Ectodermal cell (in vitro differentiated cells): ENCODE measurements around the gene MYO7A.

Experiments
- H3K27ac ChIP-seq: 2 replicates; pipeline ENCODE4 v1.7.0; 2013; ENCODE audit warnings: mild to moderate bottlenecking, low read depth, low read length; ENCODE audit not compliant: insufficient read depth, poor library complexity, severe bottlenecking
- H3K27me3 ChIP-seq: 2 replicates; pipeline ENCODE4 v1.7.0; 2013; ENCODE audit warnings: mild to moderate bottlenecking, low read length; ENCODE audit not compliant: insufficient read depth, control insufficient read depth, poor library complexity, severe bottlenecking
- H3K36me3 ChIP-seq: one replicate; pipeline ENCODE4 v1.7.0; 2013; ENCODE audit warnings: low read length; ENCODE audit not compliant: control insufficient read depth, insufficient read depth
- H3K4me1 ChIP-seq: one replicate; pipeline ENCODE4 v1.7.0; 2013; ENCODE audit warnings: low read length; ENCODE audit not compliant: control insufficient read depth, insufficient read depth
- H3K4me3 ChIP-seq: 2 replicates; pipeline ENCODE4 v1.7.0; 2013; ENCODE audit warnings: low read depth, low read length, control low read depth; ENCODE audit not compliant: insufficient read depth
- H3K9me3 ChIP-seq: 2 replicates; pipeline ENCODE4 v1.7.0; 2013; ENCODE audit warnings: mild to moderate bottlenecking, low read length, moderate library complexity; ENCODE audit not compliant: control insufficient read depth
- WGBS, 2 experiments: methylation state at CpG; one replicate each; pipeline ENCODE4 v1.1.7; 2013; ENCODE audit warnings: missing lambda C conversion rate in 2 of 2; 5-methylcytosine and 5-hydroxymethylcytosine counted together

The MYO7A gene

DNA sequence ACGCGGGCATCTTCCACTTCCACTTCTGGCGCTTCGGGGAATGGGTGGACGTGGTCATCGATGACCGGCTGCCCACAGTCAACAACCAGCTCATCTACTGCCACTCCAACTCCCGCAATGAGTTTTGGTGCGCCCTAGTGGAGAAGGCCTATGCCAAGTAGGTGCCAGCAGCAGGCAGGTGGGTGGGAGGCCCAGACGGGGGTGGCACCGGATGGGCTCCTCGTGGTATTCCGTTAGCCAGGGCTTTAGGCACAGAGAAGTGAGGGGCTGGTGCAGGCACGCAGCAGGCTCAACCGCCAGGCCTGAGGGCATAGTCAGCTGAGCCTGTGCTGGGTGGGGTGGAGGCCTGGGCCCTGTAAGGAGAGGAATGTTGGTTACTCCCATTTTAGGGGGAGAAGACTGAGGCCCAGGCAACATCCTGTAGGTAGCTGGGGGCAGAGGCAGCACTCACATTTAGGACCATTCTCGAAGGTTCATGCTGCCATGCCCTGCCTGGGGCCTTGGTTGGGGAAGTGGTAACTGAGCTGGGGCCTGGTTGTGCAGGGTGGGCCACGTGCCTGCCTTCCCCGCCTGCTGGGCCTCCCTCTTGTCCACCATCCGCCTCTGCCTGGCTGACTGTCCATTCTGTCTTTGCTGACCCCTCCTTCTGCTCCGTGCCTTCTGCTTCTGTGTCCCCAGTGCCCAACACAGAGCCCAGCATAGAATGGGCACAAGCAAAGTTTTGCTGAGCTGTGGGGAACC is 15.2 kb upstream of the MYO7A start:
- no peaks in the 10 kb centered on the region for H3K9me3 ChIP-seq
- no peaks in the 10 kb centered on the region for H3K27me3 ChIP-seq
- H3K4me1 ChIP-seq: peaks cover 3% of the 10 kb centered on the region
- no peak overlapping the region for H3K27ac ChIP-seq
- whole genome bisulfite sequencing, 2 experiments: 93 to 95% methylated on average over 20 of the region's 20 CpGs
- H3K4me3 ChIP-seq: no peak overlapping the region
- H3K36me3 ChIP-seq: no peaks in the 10 kb centered on the region

DNA sequence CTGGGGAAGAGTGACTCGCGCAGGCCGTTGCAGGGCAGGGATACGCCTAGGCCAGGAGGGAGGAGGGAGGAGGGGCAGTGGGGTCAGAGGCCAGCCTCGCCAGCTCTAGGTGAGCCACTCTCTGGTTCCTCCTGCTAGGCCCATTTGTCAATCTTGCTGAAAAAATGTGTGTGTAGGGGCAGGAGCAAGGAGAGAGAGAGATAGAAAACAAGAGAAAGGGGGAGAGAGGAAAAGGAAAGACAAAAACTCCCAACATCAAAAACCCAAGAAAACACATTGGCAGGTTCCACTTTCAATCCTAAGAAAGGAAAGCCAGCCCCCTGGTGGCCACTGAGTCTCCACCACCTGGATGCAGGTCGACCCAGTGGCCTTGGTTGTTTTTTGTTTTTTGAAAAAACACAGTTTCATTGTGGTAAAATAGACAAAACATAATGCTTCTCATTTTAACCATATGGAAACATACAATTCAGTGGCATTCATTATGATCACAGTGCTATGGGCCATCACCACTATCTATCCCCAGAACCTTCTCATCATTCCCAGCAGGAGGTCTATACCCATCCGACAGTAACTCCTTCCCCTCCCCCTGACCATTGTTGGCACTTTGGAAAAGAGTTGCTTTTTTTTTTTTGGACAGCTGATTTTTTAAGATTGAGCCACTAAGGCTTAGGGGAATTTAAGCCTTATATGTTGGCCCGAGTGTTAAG is 14.5 kb upstream of the MYO7A start:
- Histone ChIP-seq H3K27me3 (no peaks in the 10 kb centered on the region), H3K4me3 (no peak overlapping the region), H3K4me1 (peaks cover 3% of the 10 kb centered on the region), H3K27ac (no peak overlapping the region), H3K9me3 (no peaks in the 10 kb centered on the region), H3K36me3 (no peaks in the 10 kb centered on the region)
- WGBS, 2 experiments: 58 to 62% methylated on average over 8 of the region's 8 CpGs

- H3K4me1 ChIP-seq: peaks cover 3% of the 10 kb centered on the region
- WGBS, 2 experiments: 95 to 96% methylated on average over 13 of the region's 13 CpGs
- H3K36me3 ChIP-seq: no peaks in the 10 kb centered on the region
- no peak overlapping the region for H3K27ac ChIP-seq
- H3K27me3 ChIP-seq: no peaks in the 10 kb centered on the region
- no peaks in the 10 kb centered on the region for H3K9me3 ChIP-seq
- no peak overlapping the region for H3K4me3 ChIP-seq
These were observed 14.0 kb upstream of the MYO7A start for GRCh38 chr11:77114089-77114463.

DNA sequence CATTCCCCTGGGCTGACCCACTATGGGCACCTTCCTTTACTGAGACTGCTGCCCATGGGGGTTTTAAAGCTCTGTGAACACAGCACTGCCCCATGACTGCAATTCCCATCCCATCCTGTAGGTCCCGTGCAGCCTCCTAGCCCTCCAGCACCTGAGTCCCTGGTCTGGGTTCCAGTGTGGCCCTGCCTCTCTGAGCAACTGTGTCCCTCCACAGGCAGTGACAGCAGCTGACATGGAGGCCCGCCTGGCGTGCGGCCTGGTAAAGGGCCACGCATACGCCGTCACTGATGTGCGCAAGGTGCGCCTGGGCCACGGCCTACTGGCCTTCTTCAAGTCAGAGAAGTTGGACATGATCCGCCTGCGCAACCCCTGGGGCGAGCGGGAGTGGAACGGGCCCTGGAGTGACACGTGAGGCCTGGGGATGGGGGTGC is 12.8 kb upstream of the MYO7A start:
- no peak overlapping the region for H3K4me3 ChIP-seq
- H3K27me3 ChIP-seq: no peaks in the 10 kb centered on the region
- H3K27ac ChIP-seq: no peak overlapping the region
- no peaks in the 10 kb centered on the region for H3K36me3 ChIP-seq
- WGBS, 2 experiments: 94 to 95% methylated on average over 16 of the region's 16 CpGs
- no peaks in the 10 kb centered on the region for H3K9me3 ChIP-seq
- H3K4me1 ChIP-seq: peaks cover 3% of the 10 kb centered on the region

DNA sequence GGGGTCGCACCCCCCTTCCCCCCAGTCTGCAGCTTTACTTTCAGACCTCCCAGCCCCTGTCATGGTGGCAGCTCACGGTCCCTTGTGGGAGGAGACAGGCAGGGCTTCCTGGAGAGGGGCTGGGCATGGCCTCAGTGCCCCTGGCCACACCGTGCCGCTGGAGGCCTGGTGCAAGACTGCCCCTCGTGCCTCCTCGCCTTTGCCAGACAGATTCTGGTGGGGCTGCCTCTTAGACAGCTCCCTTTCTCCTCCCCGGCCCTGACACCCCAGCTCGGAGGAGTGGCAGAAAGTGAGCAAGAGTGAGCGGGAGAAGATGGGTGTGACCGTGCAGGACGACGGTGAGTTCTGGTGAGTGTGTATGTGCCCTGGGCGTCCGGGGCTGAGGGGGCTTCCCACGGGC is 12.1 kb upstream of the MYO7A start:
- H3K27ac ChIP-seq: no peak overlapping the region
- no peaks in the 10 kb centered on the region for H3K27me3 ChIP-seq

GRCh38 chr11:77117492-77117891 is 10.6 kb upstream of the MYO7A start:
- Histone ChIP-seq H3K27me3 (no peaks in the 10 kb centered on the region), H3K36me3 (no peaks in the 10 kb centered on the region), H3K9me3 (no peaks in the 10 kb centered on the region), H3K4me3 (no peak overlapping the region), H3K27ac (no peak overlapping the region), H3K4me1 (peaks cover 3% of the 10 kb centered on the region)
- WGBS, 2 experiments: 83 to 84% methylated on average over 7 of the region's 7 CpGs

More for the DNA sequence above, 12.1 kb upstream of the MYO7A start:
- no peaks in the 10 kb centered on the region for H3K9me3 ChIP-seq
- WGBS, 2 experiments: 93 to 94% methylated on average over 15 of the region's 15 CpGs
- H3K4me1 ChIP-seq: peaks cover 3% of the 10 kb centered on the region
- no peak overlapping the region for H3K4me3 ChIP-seq
- no peaks in the 10 kb centered on the region for H3K36me3 ChIP-seq

DNA sequence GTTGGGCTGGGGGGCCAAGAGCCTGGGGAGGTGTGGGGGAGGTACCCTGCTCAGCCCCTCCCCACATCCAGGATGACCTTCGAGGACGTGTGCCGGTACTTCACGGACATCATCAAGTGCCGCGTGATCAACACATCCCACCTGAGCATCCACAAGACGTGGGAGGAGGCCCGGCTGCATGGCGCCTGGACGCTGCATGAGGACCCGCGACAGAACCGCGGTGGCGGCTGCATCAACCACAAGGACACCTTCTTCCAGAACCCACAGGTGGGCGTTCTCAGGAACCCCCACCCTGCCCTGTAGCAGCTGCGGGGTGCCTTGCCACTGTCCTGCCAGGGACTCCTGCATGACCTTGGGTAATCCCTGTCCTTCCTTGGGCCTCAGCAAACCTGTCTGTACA is 10.0 kb upstream of the MYO7A start:
- 94 to 96% methylated on average over 17 of the region's 17 CpGs for WGBS, 2 experiments
- H3K4me1 ChIP-seq: peaks cover under 1% of the 10 kb centered on the region
- H3K27me3 ChIP-seq: no peaks in the 10 kb centered on the region
- no peak overlapping the region for H3K27ac ChIP-seq
- no peaks in the 10 kb centered on the region for H3K36me3 ChIP-seq
- H3K9me3 ChIP-seq: no peaks in the 10 kb centered on the region
- H3K4me3 ChIP-seq: no peak overlapping the region

DNA sequence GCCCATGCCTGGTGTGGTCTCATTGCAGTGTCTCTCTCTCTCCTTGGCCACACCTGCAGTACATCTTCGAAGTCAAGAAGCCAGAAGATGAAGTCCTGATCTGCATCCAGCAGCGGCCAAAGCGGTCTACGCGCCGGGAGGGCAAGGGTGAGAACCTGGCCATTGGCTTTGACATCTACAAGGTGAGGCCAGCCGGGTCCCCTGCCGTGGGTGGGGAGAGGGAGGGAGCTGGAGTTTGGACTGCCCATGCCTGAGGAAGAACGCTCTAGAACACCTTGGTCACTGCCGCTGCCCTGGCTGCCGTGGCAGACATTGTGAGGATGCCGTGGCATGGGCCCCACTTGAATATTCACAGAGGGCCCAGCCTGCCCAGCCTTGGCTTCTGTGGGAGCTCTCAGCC is 9.1 kb upstream of the MYO7A start:
- Histone ChIP-seq H3K4me3 (no peak overlapping the region), H3K36me3 (no peaks in the 10 kb centered on the region), H3K9me3 (no peaks in the 10 kb centered on the region), H3K4me1 (no peaks in the 10 kb centered on the region), H3K27ac (no peak overlapping the region), H3K27me3 (no peaks in the 10 kb centered on the region)
- WGBS, 2 experiments: 94 to 95% methylated on average over 12 of the region's 12 CpGs

DNA sequence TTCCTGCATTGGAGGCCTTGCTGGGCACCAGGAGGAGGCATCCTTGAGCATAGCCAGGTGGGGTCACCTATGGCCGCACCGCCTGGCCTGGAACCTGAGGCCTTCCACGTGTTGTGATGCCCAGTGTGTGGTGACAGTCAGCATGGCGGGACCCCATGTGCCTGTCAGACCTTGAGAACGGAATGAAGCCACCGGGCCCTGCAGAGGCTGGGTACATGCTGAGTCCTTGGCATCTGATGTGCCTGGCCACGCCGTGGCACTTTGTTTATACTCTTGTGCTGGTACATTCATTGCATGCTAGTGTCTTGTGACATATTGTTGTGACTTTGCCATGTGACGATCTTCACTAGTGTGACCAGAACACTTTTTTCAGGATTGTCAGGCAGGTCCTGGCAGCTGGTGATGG is 8.5 kb upstream of the MYO7A start:
- H3K4me1 ChIP-seq: no peaks in the 10 kb centered on the region
- no peak overlapping the region for H3K4me3 ChIP-seq
- no peak overlapping the region for H3K27ac ChIP-seq
- no peaks in the 10 kb centered on the region for H3K27me3 ChIP-seq
- 95 to 97% methylated on average over 9 of the region's 9 CpGs for WGBS, 2 experiments
- H3K36me3 ChIP-seq: no peaks in the 10 kb centered on the region
- H3K9me3 ChIP-seq: no peaks in the 10 kb centered on the region

GRCh38 chr11:77120571-77120970 is 7.5 kb upstream of the MYO7A start:
- H3K36me3 ChIP-seq: no peaks in the 10 kb centered on the region
- no peaks in the 10 kb centered on the region for H3K27me3 ChIP-seq
- H3K4me1 ChIP-seq: no peaks in the 10 kb centered on the region
- WGBS, 2 experiments: 94 to 95% methylated on average over 19 of the region's 19 CpGs
- no peak overlapping the region for H3K27ac ChIP-seq
- H3K4me3 ChIP-seq: no peak overlapping the region
- no peaks in the 10 kb centered on the region for H3K9me3 ChIP-seq
